IPS-18c (cell line): ENCODE results near the gene RGS7.
"Not testable (repeated sequence)": the region's sequence is repeated elsewhere in the genome, so short reads cannot be mapped to it uniquely, and the experiment has no call there.

Experiments used
- H3K4me3 ChIP-seq: 2 replicates; pipeline ENCODE4 v1.7.0; 2013; ENCODE audit warnings: low read depth, mild to moderate bottlenecking, low read length, moderate library complexity; ENCODE audit not compliant: insufficient read depth
- H3K9me3 ChIP-seq: one replicate; pipeline ENCODE4 v1.6.1; 2013; ENCODE audit warnings: mild to moderate bottlenecking, low read length, moderate library complexity; ENCODE audit not compliant: control insufficient read depth, insufficient read depth

Gene RGS7

GRCh38 chr1:241235256-241235897, 121.6 kb downstream of the RGS7 start:
- Histone ChIP-seq H3K9me3 (no peaks in the 10 kb centered on the region), H3K4me3 (no peak overlapping the region)

DNA sequence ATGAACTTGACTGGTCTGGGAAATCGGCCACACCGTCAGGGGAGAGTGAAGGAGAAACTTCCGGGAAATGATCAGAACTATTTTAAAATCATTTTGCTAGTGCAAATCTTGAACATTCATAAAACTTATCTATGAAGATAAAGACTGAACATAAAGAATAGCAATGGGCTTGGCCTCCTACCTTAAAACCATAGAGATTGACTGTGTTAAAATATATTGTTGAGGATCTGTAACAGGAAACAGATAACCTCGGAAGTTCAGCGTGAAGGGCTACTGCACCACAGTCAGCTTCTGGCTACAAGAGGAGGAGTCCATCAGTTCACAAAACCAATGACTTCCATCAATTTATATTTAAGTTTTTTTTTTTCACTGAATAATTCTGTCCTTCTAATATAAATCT, 127.3 kb downstream of the RGS7 start:
- H3K9me3 ChIP-seq: no peaks in the 10 kb centered on the region
- no peak overlapping the region for H3K4me3 ChIP-seq

GRCh38 chr1:241229216-241229615, 127.8 kb downstream of the RGS7 start:
- Histone ChIP-seq H3K9me3 (no peaks in the 10 kb centered on the region), H3K4me3 (no peak overlapping the region)

- H3K9me3 ChIP-seq: no peaks in the 10 kb centered on the region
Observed at GRCh38 chr1:241228339-241228738, 128.7 kb downstream of the RGS7 start.

GRCh38 chr1:241225741-241226140, 131.3 kb downstream of the RGS7 start:
- no peaks in the 10 kb centered on the region for H3K9me3 ChIP-seq
- H3K4me3 ChIP-seq: no peak overlapping the region

More at GRCh38 chr1:241228339-241228738, 128.7 kb downstream of the RGS7 start:
- no peak overlapping the region for H3K4me3 ChIP-seq

DNA sequence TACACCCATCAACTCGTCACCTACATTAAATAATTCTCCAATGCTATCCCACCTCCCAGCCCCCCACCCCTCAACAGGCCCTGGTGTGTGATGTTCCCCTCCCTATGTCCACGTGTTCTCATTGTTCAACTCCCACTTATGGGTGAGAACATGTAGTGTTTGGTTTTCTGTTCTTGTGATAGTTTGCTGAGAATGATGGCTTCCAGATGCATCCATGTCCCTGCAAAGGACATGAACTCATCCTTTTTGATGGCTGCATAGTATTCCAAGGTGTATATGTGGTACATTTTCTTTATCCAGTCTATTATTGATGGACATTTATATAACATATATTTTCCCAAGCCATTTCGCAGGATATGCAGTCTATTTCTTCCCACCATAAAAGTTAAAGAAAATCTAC, 132.8 kb downstream of the RGS7 start:
- H3K9me3 ChIP-seq, H3K4me3 ChIP-seq: not testable (repeated sequence)

- not testable (repeated sequence) for H3K9me3 ChIP-seq, H3K4me3 ChIP-seq
Observed at GRCh38 chr1:241222813-241223212, 134.2 kb downstream of the RGS7 start.

- no peak overlapping the region for H3K4me3 ChIP-seq
- no peaks in the 10 kb centered on the region for H3K9me3 ChIP-seq
Observed at GRCh38 chr1:241221319-241221718, 135.7 kb downstream of the RGS7 start.

- H3K4me3 ChIP-seq, H3K9me3 ChIP-seq: not testable (repeated sequence)
Observed at GRCh38 chr1:241220913-241221312, 136.1 kb downstream of the RGS7 start.

- H3K9me3 ChIP-seq: no peaks in the 10 kb centered on the region
- H3K4me3 ChIP-seq: no peak overlapping the region
Observed at GRCh38 chr1:241219449-241219848, 137.6 kb downstream of the RGS7 start.

DNA sequence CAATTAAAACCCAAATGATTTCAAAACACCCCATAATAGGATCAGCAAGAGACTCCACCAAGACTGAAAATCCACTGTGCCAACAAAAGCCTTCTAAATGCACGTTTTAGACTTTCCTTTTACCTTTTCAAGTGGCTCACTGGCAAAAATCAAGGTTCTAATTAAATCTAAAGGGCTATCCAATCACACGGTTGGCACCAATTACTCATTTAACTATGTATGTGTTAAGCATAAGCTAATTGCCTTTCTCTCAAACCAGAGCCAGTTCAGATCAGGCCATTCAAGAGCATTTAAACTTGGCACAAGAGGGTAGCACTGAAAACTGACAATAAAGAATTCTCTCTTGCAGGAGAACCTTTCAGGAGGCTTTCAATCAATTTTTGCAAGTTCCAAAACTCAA, 139.5 kb downstream of the RGS7 start:
- Histone ChIP-seq H3K4me3 (no peak overlapping the region), H3K9me3 (no peaks in the 10 kb centered on the region)

DNA sequence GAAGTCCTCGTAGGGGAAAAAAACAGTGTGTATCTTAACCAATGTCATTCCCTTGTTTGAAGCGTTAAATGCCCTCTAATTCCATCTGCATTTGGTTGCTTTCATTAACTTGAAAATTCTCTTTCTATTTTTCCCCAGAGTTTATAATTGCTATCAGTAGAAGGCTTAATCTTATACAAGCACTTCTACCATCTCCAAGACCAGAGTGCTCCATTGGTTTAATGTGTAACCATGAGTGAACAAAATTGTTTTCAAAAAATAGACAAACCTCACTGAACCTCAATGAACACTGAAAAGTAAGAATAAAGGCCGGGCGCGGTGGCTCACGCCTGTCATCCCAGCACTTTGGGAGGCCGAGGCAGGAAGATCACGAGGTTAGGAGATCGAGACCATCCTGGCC, 141.3 kb downstream of the RGS7 start:
- no peak overlapping the region for H3K4me3 ChIP-seq
- H3K9me3 ChIP-seq: no peaks in the 10 kb centered on the region

DNA sequence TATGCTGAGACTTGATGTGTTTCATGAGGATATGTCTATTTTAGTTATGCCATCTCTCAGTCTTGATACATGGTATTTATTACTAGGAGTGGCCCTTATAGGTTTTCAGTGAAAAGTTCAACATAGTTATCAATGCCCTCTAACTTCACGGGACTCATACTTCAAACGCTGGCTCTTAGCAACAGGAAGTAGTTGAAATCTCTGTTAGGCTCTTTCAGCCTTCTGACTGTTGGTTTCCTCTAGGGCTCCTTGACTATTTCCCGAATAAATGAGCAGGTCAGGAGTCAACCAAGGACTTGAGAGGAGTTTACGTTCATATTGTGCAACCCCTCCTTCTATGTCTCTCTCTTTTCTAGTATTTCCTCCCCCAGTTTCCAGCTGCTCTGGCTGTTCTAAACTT, 141.8 kb downstream of the RGS7 start:
- Histone ChIP-seq H3K4me3 (no peak overlapping the region), H3K9me3 (no peaks in the 10 kb centered on the region)

DNA sequence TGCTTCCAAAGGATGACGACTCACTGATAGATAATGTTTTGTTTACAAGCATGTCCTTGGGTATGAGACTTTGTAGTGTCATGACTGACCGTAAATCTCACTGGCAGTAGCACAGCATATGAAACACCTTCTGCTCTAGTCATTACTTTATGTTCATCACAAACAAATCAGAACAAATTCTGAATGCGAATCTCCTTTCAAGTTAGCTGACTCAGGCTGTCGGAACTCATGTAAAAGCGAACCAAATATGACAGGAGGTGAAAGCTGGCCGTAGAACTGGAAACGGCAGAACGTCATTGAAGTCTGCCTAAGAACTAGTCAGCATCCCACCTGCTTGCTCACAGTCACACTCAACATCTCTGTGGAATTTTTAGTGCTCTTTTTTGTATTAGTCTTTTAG, 143.9 kb downstream of the RGS7 start:
- Histone ChIP-seq H3K9me3 (no peaks in the 10 kb centered on the region), H3K4me3 (no peak overlapping the region)

DNA sequence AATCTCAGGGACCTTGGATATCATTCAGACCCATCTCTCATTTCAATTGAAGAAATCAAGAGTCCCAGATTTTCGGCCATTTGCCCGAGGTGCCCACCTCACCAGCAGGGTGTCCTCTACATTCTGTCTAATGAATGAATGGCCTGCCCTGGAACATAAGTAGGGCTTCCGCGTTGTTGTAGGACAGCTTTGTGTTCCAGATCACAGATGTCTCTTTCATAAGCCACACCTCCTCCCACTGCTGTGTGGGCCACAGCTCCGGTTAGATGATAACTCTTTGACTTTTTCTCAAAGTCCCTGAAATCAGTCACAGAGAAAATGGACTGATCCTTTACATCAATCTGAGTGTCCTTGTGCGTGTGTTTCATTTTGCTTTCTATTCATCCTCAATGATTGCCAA, 144.4 kb downstream of the RGS7 start:
- no peaks in the 10 kb centered on the region for H3K9me3 ChIP-seq
- H3K4me3 ChIP-seq: no peak overlapping the region

DNA sequence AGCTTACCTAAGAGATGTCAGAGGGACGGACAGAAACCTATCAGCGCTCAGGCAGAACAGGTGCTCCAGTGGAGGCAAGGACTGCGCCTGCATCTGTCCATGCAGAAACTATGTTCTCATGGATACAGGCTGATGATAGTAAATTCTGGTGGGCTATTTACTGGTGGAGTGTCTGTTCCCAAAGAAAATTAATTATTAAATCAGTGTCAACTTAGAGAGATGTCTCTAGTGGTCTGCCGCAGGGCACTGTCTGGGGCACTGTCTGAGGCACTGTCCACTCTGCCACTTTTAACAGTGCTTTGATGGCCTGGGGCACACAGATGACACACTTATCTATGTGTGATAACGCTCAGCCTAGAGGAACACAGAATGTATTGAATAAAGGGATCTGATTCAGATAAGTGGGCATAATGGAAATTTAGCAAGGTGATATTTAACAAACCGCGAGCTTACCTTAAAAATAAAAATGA, 148.1 kb downstream of the RGS7 start:
- no peak overlapping the region for H3K4me3 ChIP-seq
- H3K9me3 ChIP-seq: peaks cover 2% of the 10 kb centered on the region

DNA sequence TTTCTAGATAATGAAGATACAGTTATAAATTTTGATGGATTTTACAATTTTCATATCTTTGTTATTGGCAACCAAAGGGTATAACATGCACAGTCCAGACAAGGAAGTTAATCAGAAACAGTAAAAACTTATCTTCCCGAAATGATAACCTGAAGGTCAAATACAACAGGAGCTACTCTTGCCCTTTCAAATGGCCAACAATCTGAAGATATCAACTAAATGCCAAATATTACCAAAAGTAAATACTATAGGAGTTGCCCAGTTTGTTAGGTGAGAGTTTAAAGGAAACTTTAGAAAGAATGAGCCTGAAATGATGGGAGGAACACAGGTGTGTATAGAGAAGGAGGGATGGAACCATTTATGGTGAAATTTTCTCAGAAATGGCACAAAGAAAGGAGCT, 153.2 kb downstream of the RGS7 start:
- no peak overlapping the region for H3K4me3 ChIP-seq
- peaks cover 2% of the 10 kb centered on the region for H3K9me3 ChIP-seq

DNA sequence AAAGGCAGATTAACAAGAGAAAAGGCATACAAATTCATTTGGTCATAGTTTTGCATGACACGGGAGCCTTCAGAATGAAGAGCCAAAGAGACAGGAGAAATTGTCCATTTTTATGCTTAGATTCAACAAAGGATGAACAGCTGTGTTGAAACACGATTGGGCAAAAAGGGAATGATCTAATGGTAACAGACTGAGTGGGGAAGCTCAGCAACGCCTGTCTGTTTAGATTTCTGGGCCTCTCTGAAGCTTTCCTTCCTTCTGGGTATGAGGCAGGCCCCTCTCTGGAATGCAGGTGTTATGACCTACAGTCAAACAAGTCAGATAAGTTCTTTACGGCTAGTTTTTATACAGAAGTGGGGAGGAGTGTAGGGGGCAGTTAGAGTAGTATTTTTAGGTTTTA, 154.6 kb downstream of the RGS7 start:
- H3K4me3 ChIP-seq: no peak overlapping the region

GRCh38 chr1:241186716-241187115, 170.3 kb downstream of the RGS7 start:
- H3K9me3 ChIP-seq: no peaks in the 10 kb centered on the region

More for the DNA sequence above, 154.6 kb downstream of the RGS7 start:
- peaks cover 2% of the 10 kb centered on the region for H3K9me3 ChIP-seq

More at GRCh38 chr1:241186716-241187115, 170.3 kb downstream of the RGS7 start:
- H3K4me3 ChIP-seq: no peak overlapping the region
